AG08395 (cell line): ENCODE data around the gene RAB40B.

Source experiments
- DNase-seq: peaks from one replicate; pipeline ENCODE4 v3.0.0; 2012; ENCODE audit warnings: mixed read lengths, low spot score

RAB40B gene

DNA sequence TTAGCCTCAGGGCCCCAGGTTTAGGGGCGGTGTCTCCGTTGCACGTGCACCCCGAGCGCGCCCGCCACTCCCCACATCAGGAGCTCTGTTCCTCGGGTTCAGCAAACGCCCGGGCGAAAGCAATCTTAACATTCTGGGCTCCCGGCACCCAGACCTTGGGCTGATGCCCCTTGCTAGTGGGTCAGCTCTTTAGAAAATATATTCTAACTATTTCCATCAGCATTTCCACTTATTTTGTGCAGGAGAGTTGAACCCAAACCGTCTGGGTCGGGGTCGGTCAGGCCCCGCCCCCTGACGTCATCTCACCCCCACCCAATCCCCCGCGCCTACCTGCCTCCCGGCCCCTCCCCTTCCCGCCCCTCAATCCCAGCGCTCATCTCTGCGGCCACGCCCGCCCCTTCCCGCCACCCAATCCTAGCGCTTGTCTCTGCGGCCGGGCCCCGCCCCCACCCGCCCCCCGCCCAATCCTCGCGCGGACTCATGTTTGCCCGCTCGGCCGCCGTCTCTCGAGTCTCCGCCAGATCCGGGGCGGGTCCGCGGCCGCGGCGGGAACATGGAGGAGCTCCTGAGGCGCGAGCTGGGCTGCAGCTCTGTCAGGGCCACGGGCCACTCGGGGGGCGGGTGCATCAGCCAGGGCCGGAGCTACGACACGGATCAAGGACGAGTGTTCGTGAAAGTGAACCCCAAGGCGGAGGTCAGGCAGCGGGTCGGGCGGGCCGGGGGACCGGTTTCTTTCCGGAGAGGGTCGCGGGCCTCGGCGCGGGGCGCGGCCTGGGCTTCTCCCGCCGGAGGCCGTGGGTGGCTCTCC is 17.9 kb upstream of the RAB40B start, which contains the start of gene FN3KRP:
FN3KRP (plus strand) TSS at position 504 of the 808 bp plus-strand sequence; CDS start at position 554, 50 bp downstream.
- DNase-seq, result peak; percentile 99

DNA sequence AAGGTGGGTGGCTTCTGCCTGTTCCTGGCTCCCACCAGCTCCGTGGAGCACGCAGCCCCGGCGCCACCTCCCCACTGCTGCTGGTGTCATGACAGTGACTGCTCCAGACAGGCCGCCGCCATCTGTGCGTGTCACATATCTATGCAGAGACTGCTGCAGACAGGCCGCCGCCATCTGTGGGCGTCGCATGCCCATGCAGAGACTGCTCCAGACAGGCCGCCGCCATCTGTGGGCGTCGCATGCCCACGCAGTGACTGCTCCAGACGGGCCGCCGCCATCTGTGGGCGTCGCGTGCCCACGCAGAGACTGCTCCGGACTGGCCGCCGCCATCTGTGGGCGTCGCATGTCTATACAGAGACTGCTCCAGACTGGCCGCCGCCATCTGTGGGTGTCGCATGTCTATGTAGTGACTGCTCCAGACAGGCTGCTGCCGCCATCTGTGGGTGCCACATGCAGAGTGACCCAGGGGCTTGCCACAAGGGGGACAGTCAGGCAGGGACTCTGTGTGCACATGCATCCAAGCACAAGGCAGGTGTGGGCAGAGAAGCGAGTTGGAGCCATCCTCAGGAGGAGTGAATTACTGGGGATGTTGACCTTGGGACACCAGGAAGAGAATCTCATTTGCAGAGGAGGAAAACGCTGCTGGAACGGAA is 14.7 kb upstream of the RAB40B start:
- DNase-seq, result no peak

DNA sequence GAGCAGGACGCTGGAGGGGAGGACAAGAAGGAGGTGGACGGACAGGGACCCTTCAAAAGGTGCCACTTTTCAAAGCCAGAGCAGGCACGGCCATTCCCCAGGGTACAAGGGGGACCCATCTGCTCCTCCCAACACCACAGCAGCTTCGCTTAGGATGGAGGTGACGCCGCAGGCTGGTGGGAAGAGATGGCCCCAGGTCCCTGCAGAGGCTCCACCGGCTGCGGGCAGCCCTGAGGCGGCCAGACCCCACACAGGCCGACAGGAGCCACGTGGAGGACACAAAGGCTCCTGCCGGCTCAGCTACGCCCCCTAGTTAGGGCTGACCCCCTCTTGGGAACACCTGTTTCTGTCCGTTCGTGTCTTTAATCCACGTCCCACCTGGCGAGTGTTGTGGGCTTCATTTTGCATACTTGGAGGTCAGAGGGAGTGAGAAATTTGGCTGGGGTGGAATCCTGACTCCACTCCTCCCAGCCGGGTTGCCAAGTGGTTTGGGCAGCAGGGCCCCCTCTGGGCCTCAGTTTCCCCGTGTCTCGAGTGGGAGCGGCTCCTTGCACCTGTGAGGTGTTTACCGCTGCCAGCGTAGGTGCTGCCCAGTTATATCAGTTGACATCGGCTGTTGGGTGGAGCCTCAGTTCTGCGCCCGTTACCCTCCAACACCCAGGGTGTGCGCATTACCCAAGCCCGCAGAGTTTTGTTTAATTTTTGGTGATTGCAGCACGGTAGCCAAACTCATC is 12.2 kb upstream of the RAB40B start:
- DNase-seq, result no peak

DNA sequence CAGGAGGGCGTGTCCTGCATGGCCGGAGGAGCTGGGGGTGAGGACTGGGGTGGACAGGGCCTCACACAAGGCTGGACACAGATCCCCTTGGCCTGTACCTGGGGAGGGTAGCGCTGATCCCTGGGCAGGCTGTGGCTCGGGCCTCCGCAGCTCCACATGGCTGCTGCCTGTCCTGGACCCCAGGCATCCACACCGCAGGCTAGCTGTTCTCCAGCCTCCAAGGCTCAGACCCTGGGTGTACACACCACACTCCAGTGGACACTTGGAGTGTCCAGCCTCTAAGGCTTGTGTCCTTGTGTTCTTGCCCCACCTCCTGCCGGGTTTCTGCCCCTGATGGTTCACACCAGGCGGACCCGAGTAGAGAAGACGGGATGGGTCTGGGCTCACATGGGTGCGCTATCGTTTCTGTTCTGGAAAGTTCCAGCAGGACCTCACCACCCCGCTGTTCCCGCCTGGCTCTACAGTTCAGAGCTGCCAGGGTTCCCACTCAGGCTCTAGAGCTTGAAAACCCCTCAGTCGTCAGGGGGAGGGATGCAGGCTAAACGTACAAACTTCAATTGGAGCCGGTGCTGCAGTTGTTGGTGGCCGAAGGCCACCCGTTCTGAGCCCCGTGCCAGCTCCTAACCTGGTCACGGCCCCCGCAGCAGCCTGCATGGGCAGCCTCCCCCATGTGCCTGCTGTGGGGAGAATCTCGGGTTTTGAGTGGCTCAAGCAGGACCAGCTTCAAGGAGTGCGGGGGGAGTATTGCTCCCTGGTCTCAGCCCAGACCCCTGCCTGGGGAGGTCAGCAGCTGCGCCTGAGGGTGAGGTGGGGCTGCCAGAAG is 11.4 kb upstream of the RAB40B start:
- no peak for DNase-seq

DNA sequence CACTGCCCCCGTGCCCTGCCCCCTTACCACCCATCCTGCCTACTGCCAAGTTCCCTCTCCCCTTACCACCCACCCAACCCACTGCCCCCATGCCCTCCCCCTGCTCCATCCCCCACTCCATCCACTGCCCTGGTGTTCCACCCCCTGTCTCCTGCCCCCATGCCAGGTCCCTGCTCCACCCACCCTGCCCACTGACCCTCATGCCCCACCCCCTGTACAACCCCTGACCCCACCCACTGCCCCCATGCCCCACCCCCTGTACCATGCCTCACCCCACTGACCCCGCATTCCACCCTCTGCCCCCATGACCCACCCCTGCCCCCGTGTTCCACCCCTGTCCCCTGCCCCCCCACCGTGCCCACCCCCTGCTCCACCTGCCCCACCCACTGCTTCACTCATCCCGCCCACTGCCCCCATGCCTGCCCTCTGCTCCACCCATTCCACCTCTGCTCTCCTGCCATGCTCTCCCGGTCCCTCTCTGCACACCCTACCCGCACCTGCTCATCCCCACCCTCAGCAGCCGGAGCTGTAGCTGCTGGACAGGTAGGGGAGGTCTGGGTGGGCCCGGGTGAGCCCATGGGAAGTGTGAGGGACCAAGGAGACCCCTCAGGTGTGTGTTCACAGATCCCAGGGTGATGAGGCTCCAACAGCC is 10.7 kb upstream of the RAB40B start:
- no peak for DNase-seq

DNA sequence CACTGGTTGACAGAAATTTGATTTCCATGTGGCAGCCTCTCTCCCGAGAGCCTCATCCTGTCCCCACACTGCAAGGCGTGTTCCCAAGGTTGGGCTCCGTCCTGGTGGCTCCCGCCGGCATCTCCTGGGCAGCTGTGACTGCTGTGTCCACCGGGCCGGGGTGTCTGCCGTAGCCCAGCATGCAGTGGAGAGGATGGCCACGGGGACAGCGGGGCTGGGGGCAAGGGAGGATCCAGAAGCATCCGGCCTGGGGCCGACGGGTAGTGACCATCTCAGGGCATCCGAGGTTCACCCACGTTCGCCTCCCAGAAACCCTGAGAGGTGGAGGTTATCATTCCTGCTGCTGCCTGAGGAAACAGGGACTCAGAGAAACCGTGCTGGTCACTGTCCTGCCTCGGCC is 7.3 kb upstream of the RAB40B start:
- DNase-seq, result no peak

DNA sequence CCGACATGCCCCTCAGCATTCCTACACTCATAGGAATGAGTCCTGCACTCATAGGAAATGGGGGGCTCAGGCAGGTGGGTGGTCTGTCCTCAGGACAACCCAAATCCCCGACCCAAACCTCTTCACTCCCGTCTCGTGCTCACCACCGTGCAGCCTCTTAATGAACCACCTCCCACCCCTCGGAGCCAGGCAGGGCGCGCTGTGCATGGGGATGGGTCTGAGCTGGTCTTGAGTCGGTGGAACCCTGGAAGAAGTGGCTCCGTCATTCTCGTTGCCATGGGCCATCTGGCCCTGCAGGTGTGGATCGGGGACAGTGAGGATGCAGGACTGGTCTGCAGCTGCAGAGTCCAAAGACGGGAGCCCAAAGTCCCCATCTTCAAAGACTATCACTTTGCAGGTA is 6.4 kb upstream of the RAB40B start:
- DNase-seq, result no peak

DNA sequence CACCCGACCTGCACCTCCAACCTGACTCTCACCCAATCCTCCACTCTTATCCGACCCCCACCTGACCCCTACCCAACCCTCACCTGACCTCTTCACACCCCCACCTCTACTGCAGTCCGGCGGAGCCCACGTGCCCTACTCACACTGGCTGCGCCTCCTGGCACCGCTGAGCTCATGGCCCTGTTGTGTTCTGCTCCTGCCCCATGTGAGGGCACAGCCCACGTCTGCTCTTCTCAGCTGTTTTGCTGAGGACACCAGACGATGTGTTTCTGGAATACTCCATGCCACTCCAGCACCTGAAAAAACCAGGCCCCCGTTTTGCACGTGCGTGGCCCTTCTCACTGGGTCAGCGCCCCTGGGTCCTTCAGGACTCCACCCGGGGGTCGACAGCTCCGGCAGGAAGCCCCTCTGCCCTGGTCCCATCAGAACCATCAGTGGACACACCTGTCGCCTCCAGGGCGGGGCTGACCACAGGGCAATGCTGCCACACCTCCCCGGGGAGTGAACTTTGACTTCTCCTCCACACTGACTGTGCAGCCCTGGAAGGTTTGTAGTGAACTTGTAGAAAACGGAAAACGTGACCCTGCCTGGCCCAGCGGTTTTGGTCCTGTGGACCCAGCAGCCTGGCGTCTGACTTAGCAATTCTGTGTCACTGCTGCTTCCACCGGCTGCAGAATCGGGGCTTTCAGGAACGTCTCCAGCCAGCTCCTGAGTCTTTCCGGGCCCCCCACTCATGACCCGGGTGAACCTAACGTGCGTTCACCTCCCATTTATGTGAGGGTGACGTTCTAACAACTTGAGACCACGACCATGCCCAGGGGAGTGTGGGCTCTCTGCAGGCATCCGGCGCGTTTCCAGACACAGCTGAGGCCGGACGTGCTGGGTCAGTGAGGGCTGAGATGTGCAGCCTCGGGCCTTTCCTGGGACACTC is 5.7 kb upstream of the RAB40B start:
- no peak for DNase-seq

DNA sequence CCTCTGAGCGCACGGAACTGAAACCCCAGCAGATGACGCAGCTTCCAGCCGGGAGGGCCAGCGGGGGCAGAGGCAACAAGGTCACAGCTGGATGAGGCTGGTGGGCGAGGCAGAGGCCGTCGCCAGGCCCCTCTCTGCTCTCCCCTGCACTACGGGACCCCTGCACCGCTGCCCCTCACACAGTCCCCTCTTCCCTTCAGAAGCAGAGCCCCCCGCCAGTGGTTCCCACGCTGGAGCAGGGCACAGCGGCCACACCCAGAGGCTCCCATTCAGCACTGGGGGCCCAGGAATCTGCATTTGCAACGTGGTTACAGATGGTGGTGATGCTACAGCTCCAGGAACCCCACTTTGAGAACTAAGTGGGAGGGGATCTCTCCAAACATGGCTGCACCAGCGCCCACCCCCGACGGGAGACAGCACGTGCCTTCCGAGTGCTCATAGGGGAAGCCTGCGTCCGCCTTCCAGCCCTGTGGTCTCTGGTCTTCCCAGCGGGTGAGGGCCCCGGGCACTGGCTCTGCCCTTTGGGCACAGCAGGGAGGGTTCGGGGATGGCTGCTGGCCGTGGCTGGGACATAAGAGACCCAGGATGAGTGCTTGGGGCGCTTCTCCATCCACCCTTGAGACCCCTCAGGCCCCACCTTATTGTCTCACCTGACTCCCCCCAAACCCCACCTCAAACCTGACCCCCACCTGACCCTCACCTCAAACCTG is 4.7 kb upstream of the RAB40B start:
- no peak for DNase-seq

DNA sequence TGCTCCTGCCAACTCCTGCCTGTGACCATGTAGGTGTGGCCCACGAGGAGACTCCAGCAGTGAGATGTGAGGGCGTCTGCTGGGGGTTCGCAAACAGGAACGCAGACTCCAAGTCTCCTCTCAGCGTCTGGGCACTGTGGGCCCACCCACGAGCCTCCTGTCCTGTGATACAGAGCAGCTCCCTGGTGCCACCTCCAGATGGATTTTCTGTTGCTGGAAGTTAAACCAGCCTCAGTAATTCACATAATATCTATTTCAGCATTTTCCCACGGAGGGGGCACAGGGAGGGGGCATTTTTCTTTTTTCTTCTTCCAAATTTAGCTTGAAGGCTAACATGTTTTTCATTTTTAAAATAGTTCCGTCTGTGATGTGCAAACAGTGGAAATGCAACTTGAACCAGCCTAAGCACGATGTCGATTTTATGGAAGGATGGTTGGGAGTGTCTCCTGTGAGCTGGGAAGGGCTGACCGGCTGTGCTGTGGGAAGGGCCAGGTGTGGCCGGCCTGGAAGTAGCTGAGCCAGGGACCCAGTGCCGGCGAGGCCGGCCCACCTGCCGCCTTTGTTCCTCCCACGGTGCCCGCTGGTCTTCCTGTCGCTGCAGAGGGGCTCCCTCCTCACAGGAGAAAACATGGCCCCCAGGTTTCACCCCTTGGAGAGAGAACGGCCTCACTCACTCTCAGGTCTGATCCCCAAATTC is 3.9 kb upstream of the RAB40B start:
- no peak for DNase-seq

DNA sequence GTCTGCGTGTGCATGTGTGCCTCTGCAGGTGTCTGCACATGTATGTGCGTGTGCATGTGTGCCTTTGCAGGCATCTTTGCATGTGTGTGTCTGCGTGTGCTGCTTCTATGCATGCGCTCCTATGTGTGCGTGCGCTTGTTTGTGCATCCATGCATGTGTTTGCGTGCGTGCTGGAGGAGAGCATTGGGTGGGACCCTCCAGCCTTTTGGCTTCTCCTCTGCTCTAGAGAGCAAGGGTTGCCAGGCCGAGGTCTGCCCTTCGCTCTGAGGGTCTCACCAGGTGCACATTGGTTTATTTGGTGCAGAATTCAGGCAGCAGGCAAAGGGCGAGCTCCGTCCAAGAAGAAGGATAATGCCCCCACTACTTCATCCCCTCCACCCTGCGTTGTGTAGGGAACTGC is 1.1 kb upstream of the RAB40B start:
- DNase-seq, result no peak

DNA sequence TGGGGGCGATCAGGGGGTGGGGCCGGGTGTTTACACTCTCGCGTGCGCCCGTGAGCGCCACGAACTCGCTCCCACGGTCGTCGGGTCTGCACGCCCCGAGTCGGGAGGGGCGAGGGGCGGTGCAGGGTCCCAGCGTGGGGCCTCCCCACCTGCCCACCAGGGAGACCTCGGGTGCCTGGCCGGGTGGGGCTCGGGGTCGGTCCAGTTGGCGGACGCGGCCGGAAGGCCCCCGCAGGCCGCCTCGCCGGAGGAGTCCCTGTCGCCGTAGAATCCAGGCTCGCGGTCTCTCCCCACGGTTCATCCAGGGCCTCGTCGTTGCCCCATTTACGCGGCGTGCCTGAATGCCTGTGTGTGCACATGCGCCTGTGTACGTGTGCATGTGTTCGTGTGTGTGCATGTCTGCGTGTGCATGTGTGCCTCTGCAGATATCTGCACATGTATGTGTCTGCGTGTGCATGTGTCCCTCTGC is 510 bp upstream of the RAB40B start:
- DNase-seq, result no peak

DNA sequence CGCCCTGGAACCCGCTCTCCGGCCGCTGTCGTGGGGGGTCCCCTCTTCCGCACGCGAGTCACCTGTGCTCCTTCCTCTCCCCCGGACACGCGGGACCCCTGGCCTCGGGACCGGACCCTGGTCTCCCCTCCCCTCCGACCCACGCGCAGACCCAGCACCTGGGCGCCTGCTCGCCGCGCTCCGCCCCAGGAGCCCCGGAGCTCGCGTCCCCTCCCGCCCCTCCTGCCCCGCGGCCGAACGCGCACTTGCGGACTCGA is 762 bp downstream of the RAB40B start:
- DNase-seq, result no peak

DNA sequence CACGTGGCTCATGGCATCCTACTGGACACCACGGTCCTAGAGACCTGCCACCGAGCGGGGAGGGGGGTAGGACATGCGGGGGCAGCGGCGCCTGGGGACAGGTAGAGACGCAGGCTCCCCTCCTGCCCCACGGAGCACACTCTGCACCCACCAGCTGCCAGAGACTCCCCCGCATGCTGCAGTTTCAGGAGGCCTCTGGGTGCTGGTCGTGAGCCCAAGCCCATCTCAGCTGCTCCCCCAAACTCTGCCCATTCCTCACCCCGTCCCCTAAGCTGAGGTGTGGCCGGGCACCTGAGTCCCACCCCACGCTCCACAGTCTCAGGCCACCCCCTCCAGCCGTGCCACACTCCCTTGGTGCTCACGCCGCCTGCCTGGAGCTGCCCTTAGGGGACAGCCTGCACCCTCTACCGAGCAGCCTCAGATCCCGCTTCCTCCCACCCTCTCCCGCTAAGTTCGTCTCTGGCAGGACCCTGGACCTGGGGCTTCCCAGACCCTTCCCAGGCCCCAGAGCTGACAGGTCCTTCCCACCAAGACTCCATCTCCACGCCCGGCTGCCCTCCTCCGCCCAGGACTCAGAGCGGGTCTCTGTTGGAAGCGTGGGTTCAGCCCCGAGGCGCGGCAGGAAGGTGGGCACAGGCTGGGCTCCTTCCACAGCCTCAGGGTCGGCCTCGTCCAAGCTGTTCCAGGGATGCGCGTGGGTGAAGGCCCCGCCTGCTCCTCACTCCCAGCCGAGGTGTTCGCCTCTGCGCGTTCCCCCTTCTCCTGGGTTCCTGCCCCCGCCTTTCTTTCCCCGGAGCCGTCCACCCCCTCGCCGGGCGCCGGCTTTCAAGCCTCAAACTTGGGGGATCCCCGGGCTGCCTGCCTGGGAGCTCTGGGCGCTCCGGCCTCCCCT is 1.3 kb downstream of the RAB40B start:
- DNase-seq, result peak; percentile 19

DNA sequence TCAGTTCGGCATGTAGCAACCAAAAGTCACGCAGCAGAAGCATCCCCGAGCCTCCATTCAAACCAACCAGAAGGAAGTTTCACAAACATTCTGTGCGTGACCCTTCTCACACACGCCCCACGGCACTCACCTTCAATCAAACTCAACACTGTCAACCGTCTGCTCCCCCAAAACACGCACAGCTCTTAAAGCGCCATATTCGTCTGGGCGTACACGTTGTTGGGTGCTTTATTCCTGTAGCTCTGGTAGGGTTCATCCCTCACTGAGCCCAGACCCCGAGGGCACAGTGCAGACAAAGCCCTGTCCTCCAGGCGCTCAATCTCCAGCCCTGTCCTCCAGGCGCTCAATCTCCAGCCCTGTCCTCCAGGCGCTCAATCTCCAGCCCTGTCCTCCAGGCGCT is 2.2 kb downstream of the RAB40B start:
- DNase-seq, result no peak

DNA sequence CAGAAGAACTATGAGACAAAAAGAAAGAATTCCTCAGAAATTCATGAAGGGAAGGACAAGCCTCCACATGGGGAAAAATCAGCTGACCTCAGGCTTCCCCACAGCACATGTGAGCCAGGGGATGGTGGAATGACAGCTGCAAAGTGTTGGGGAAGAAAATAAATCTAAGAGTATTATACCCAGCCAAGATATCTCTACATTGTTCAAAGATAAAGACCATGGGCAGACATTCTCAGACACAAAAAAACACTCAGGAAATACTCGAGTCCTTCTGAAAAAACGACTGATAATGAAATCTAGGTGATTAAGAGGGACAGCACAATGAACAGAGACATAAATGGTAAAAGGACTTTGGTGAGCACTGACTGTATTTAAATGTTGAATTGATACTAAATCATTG is 3.9 kb downstream of the RAB40B start:
- DNase-seq, result no peak

DNA sequence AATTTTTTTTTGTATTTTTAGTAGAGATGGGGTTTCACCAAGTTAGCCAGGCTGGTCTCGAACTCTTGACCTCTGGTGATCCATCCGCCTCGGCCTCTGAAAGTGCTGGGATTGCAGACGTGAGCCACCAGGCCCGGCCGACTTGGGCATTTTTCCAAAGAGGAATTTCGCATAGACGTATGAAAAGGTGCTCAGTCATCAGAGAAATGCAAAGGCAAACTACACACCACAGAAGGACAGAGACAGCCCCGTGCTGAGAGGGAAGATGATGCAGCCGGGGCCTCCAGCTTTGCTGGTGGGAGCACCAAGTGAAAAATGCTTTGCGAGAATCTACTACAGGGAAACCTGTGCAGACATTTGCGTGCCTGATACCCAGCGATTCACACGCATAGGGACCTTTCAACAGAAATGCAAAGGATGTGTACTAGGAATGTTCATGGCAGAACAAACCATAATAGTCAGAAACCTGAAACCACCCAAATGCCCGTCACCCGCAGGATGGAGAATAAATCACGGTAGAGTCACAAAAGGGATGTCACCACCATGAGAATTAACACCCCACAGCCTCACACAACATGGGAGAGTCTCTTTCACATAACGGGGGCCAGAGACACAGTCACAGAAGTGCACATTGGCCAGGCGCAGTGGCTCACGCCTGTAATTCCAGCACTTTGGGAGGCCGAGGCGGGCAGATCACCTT is 5.2 kb downstream of the RAB40B start:
- no peak for DNase-seq

DNA sequence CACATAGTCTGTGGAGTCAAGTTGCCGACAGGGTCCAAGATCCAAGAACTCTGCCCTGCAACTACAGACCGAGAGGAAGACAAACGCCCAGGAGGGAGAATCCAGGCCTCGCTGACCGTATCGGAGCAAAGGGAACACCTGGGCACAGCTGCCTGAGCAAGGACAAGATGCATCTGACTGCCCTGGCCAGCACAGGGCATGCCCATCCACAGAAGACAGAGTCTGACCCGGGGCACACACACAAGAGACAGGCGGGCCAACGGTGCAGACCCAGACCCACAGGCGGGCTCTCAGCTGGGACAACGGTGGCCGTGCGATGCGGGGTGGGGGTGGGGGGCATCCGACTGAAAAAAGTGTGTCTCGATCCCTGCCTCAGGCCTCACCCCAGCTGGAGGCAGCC is 6.2 kb downstream of the RAB40B start:
- no peak for DNase-seq
